K562 (cell line): Measurements from ENCODE around the gene TAPBPL. TPM values are rescaled to one million over a fixed set of nuclear protein-coding genes. Genes with fewer than 3 reads are reported as not detected.

Experiments used
- BACH1 ChIP-seq: fragments of 200-800 bp; sonication (Bioruptor generic); IDR thresholded peaks from 2 replicates; pipeline ENCODE4 v1.6.1; 2016; ENCODE audit warnings: missing genetic modification characterization, missing compliant biosample characterization
- C11orf30 ChIP-seq: fragments of 450-650 bp; IDR thresholded peaks from 2 replicates; pipeline ENCODE4 v1.6.1; 2016; ENCODE audit warnings: low read depth, mild to moderate bottlenecking
- CBX8 ChIP-seq: fragments of 200-600 bp; sonication (generic); IDR thresholded peaks from 2 replicates; pipeline ENCODE4 v1.6.1; 2012; ENCODE audit warnings: borderline replicate concordance, mixed run types, low read depth, mild to moderate bottlenecking, moderate library complexity, mixed read lengths, low read length, control low read depth, inconsistent platforms; ENCODE audit not compliant: poor library complexity, severe bottlenecking; ENCODE audit errors: extremely low read depth
- CXXC5 ChIP-seq: fragments of 250-450 bp; sonication (Bioruptor Pico); IDR thresholded peaks from 2 replicates; pipeline ENCODE4 v1.8.0; 2022; ENCODE audit warnings: inconsistent platforms, mild to moderate bottlenecking, moderate library complexity
- DPF2 ChIP-seq: fragments of 450-650 bp; IDR thresholded peaks from 2 replicates; pipeline ENCODE4 v1.6.1; 2016
- ESRRA ChIP-seq: fragments of 450-650 bp; IDR thresholded peaks from 2 replicates; pipeline ENCODE4 v1.6.1; 2014; ENCODE audit warnings: low read depth, mild to moderate bottlenecking, moderate library complexity, borderline replicate concordance
- ILF3 ChIP-seq: fragments of 450-650 bp; IDR thresholded peaks from 2 replicates; pipeline ENCODE4 v1.6.1; 2018; ENCODE audit warnings: antibody characterized with exemption, mild to moderate bottlenecking, moderate library complexity, borderline replicate concordance
- MBD2 ChIP-seq: sonication (generic); IDR thresholded peaks from 2 replicates; pipeline ENCODE4 v1.6.1; 2016; ENCODE audit warnings: low read depth, borderline replicate concordance
- NEUROD1 ChIP-seq: fragments of 150-350 bp; IDR thresholded peaks from 2 replicates; pipeline ENCODE4 v1.6.1; 2014; ENCODE audit warnings: borderline replicate concordance, low read length, low read depth; ENCODE audit not compliant: partially characterized antibody
- NFXL1 ChIP-seq: fragments of 450-650 bp; formaldehyde crosslinking; IDR thresholded peaks from 2 replicates; pipeline ENCODE4 v1.4.0; 2021; ENCODE audit warnings: mild to moderate bottlenecking
- NR3C1 ChIP-seq: sonication (generic); formaldehyde crosslinking; IDR thresholded peaks from 2 replicates; pipeline ENCODE4 v1.8.1; 2022; ENCODE audit warnings: missing genetic modification reagents
- SMARCB1 ChIP-seq: IDR thresholded peaks from 2 replicates; pipeline ENCODE4 v1.6.1; 2011; ENCODE audit warnings: improper control_type of control experiment, low read depth; ENCODE audit not compliant: insufficient read length
- STAT5A ChIP-seq: IDR thresholded peaks from 2 replicates; pipeline ENCODE4 v1.6.1; 2012; ENCODE audit warnings: low read length, inconsistent platforms, borderline replicate concordance
- TRIM24 ChIP-seq, 2 experiments: fragments of 450-650 bp; IDR thresholded peaks; 2 replicates each; pipeline ENCODE4 v1.6.1; 2016
- ZNF133 ChIP-seq: fragments of 250-450 bp; sonication (Bioruptor Pico); IDR thresholded peaks from 2 replicates; pipeline ENCODE4 v1.4.0; 2020; ENCODE audit warnings: mild to moderate bottlenecking
- ZNF143 ChIP-seq: sonication (generic); formaldehyde crosslinking; IDR thresholded peaks from 2 replicates; pipeline ENCODE4 v1.9.0; 2022; ENCODE audit warnings: mild to moderate bottlenecking, missing genetic modification reagents
- ZNF274 ChIP-seq: IDR thresholded peaks from 2 replicates; pipeline ENCODE4 v1.6.1; 2011; ENCODE audit warnings: low read depth, mild to moderate bottlenecking, low read length, moderate library complexity, borderline replicate concordance
- ZNF584 ChIP-seq: fragments of 200-800 bp; sonication (Bioruptor generic); IDR thresholded peaks from 2 replicates; pipeline ENCODE4 v1.6.1; 2016; ENCODE audit warnings: low read depth, mild to moderate bottlenecking, missing genetic modification characterization, missing compliant biosample characterization
- polyA plus RNA-seq, 8 experiments: library from polyadenylated mRNA; depleted of rRNA in 4 of 8; stranded (reverse) in 5 of 8; unstranded in 3 of 8; fragments of >200 nt; fragmentation: Nextera tagmentation in 2 of 8; fragmentation: Illumina TruSeq in 1 of 8; extraction: Ambion mirVana in 2 of 8; extraction: Trizol in 1 of 8; gene quantifications; 2 replicates each; pipeline versions ENCODE4 v1.2.1 to v1.2.3, GENCODE V29; 2011 to 2014; ENCODE audit warnings: inconsistent platforms in 1 of 8, missing spikeins in 1 of 8
- total RNA-seq, 7 experiments: library from RNA; depleted of rRNA in 6 of 7; stranded (reverse); fragments of >200 nt in 6 of 7; fragmentation: Illumina TruSeq in 2 of 7; extraction: Trizol in 2 of 7; gene quantifications; 2 replicates each; pipeline versions ENCODE4 v1.2.1 to v1.2.3, GENCODE V29; 2011 to 2021; ENCODE audit warnings: low replicate concordance in 1 of 7
- TF ChIP-seq, protein P1 (sequence below): fragments of 250-450 bp; sonication (Bioruptor Pico); IDR thresholded peaks from 2 replicates; pipeline ENCODE4 v1.4.0; 2020
- TF ChIP-seq, protein P2 (sequence below): sonication (generic); formaldehyde crosslinking; IDR thresholded peaks from 2 replicates; pipeline ENCODE4 v1.8.0; 2022; ENCODE audit warnings: mild to moderate bottlenecking, missing genetic modification reagents
- TF ChIP-seq, protein P3 (sequence below): fragments of 450-650 bp; IDR thresholded peaks from 2 replicates; pipeline ENCODE4 v1.6.1; 2018; ENCODE audit warnings: mild to moderate bottlenecking, low read depth; ENCODE audit not compliant: partially characterized antibody
- TF ChIP-seq, protein P4 (sequence below): sonication (generic); formaldehyde crosslinking; IDR thresholded peaks from 2 replicates; pipeline ENCODE4 v1.8.1; 2023; ENCODE audit warnings: mild to moderate bottlenecking, missing genetic modification reagents

TAPBPL gene
- total and polyA plus RNA-seq, 9 of the 15 experiments (the other 6 are each of a cell fraction or from before 2014, with no cell fraction given) = 0.29 to 1.6 (median 0.45) TPM

GRCh38 chr12:6430124-6430989 lies 21.5 kb upstream of the TAPBPL start (continued):
- no peak for TF ChIP-seq ZNF274
- no peak for TF ChIP-seq TRIM24 (IDR thresholded peaks at IDR 0.05)
- peak; percentile 97 for TF ChIP-seq BACH1 (tag)
- no peak for TF ChIP-seq ESRRA
- peak; percentile 91 for TF ChIP-seq DPF2
- TF ChIP-seq STAT5A = no peak
- TF ChIP-seq, protein P1, sequence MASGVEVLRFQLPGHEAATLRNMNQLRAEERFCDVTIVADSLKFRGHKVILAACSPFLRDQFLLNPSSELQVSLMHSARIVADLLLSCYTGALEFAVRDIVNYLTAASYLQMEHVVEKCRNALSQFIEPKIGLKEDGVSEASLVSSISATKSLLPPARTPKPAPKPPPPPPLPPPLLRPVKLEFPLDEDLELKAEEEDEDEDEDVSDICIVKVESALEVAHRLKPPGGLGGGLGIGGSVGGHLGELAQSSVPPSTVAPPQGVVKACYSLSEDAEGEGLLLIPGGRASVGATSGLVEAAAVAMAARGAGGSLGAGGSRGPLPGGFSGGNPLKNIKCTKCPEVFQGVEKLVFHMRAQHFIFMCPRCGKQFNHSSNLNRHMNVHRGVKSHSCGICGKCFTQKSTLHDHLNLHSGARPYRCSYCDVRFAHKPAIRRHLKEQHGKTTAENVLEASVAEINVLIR = no peak
- 0 out of 2 replicates have a peak, but pooled peaks have one; percentile 34 for TF ChIP-seq MBD2
- TF ChIP-seq CXXC5 (CRISPR knock-in tag) = no peak; the same call in 1 of the 2 replicates
- no peak for TF ChIP-seq SMARCB1
- TF ChIP-seq, protein P2, sequence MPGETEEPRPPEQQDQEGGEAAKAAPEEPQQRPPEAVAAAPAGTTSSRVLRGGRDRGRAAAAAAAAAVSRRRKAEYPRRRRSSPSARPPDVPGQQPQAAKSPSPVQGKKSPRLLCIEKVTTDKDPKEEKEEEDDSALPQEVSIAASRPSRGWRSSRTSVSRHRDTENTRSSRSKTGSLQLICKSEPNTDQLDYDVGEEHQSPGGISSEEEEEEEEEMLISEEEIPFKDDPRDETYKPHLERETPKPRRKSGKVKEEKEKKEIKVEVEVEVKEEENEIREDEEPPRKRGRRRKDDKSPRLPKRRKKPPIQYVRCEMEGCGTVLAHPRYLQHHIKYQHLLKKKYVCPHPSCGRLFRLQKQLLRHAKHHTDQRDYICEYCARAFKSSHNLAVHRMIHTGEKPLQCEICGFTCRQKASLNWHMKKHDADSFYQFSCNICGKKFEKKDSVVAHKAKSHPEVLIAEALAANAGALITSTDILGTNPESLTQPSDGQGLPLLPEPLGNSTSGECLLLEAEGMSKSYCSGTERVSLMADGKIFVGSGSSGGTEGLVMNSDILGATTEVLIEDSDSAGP (CRISPR knock-in tag) = no peak
- TF ChIP-seq ZNF143 = no peak
- TF ChIP-seq C11orf30 = peak; percentile 97
- TF ChIP-seq ZNF584 (CRISPR knock-in tag) = no peak
- no peak for TF ChIP-seq ZNF133 (CRISPR knock-in tag)
- no peak for TF ChIP-seq NFXL1 (CRISPR knock-in tag)
- TF ChIP-seq, protein P3, sequence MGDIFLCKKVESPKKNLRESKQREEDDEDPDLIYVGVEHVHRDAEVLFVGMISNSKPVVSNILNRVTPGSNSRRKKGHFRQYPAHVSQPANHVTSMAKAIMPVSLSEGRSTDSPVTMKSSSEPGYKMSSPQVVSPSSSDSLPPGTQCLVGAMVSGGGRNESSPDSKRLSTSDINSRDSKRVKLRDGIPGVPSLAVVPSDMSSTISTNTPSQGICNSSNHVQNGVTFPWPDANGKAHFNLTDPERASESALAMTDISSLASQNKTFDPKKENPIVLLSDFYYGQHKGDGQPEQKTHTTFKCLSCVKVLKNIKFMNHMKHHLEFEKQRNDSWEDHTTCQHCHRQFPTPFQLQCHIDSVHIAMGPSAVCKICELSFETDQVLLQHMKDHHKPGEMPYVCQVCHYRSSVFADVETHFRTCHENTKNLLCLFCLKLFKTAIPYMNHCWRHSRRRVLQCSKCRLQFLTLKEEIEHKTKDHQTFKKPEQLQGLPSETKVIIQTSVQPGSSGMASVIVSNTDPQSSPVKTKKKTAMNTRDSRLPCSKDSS = no peak
- TF ChIP-seq, protein P4, sequence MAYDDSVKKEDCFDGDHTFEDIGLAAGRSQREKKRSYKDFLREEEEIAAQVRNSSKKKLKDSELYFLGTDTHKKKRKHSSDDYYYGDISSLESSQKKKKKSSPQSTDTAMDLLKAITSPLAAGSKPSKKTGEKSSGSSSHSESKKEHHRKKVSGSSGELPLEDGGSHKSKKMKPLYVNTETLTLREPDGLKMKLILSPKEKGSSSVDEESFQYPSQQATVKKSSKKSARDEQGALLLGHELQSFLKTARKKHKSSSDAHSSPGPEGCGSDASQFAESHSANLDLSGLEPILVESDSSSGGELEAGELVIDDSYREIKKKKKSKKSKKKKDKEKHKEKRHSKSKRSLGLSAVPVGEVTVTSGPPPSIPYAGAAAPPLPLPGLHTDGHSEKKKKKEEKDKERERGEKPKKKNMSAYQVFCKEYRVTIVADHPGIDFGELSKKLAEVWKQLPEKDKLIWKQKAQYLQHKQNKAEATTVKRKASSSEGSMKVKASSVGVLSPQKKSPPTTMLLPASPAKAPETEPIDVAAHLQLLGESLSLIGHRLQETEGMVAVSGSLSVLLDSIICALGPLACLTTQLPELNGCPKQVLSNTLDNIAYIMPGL (CRISPR knock-in tag) = no peak
- TF ChIP-seq ILF3 = no peak
- peak; percentile 17 for TF ChIP-seq NEUROD1
- no peak for TF ChIP-seq CBX8
- TF ChIP-seq NR3C1 (CRISPR knock-in tag) = no peak
